ENCODE results near the gene GMPS.
"Not testable (repeated sequence)": the region's sequence is repeated elsewhere in the genome, so short reads cannot be mapped to it uniquely, and the experiment has no call there.

The GMPS gene

GRCh38 chr3:155946178-155946577 lies 75.7 kb downstream of the GMPS start:
- DNase-seq = no peak

- no peak for DNase-seq
Observed at GRCh38 chr3:155948476-155948875, 78.0 kb downstream of the GMPS start.

- DNase-seq = no peak
Observed at GRCh38 chr3:155949453-155950217, 79.2 kb downstream of the GMPS start.

GRCh38 chr3:155956508-155957411 lies 86.3 kb downstream of the GMPS start:
- no peak for DNase-seq

GRCh38 chr3:155957412-155957880 lies 87.0 kb downstream of the GMPS start:
- DNase-seq = no peak

- DNase-seq = no peak
Observed at GRCh38 chr3:155958676-155959075, 88.2 kb downstream of the GMPS start.

DNA sequence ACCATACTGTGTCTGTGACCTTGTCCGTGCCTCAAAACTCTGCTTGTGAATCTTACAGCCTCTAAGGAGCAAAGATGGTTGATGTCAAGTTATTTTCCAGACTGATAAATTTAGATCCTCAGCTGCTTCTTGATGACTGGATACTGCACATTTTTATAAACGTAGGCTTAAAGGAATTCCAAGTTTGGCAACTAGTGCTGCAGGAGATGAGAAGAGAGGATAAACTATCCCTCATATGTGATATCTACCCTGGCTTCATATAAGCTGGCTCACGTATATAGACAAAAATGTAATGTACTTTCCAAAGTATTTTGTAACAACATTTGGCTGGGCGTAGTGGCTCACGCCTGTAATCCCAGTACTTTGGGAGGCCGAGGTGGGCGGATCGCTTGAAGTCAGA lies 89.6 kb downstream of the GMPS start:
- DNase-seq = no peak

DNA sequence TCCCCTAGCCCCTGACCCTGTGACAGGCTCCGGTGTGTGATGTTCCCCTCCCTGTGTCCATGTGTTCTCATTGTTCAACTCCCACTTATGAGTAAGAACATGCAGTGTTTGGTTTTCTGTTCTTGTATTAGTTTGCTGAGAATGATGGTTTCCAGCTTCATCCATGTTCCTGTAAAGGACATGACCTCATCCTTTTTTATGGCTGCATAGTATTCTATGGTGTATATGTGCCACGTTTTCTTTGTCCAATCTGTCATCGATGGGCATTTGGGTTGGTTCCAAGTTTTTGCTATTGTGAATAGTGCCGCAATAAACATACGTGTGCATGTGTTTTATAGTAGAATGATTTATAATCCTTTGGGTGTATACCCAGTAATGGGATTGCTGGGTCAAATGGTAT lies 90.6 kb downstream of the GMPS start:
- DNase-seq = not testable (repeated sequence)

- no peak for DNase-seq
Observed at GRCh38 chr3:155963570-155963969, 93.1 kb downstream of the GMPS start.

- no peak for DNase-seq
Observed at GRCh38 chr3:155970398-155970797, 99.9 kb downstream of the GMPS start.

GRCh38 chr3:155972885-155973584 lies 102.6 kb downstream of the GMPS start:
- DNase-seq = no peak

GRCh38 chr3:155978324-155978723 lies 107.9 kb downstream of the GMPS start:
- DNase-seq = no peak

DNA sequence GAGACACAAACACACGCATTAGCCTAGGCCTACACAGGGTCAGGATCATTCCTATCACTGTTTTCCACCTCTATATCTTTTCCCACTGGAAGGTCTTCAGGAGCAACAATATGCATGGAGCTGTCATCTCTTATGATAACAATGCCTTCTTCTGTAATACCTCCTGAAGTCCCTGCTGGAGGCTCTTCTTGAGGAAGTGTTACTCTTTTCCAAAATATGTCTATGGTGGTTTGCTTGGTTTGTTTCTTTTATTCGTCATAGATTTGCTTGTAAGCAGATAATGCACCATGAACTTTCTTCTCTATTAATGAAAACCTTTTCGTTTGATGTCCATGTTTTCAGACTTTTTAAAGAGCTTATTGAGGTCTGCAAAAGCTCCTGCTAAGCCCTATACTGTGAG lies 109.3 kb downstream of the GMPS start:
- DNase-seq = no peak

DNA sequence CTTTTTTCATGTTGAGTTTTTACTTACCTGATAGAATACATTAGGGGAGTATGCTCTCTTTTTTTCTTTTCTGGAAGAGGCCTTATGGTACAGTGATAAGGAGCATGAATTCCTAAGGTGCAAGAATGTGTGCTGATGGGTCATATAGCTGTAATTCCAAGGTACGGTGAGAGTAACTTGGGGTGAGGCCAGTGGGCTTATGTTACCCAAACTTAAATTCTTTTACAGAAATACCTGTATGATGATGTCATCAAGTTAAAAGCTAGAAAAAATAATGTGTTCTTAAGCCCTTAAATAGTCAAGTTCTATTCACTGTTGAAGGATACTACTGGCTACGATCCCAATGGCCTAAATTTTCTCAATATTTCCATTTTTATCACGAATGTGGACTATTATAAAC lies 111.2 kb downstream of the GMPS start:
- no peak for DNase-seq

GRCh38 chr3:155983834-155984474 lies 113.5 kb downstream of the GMPS start:
- DNase-seq = no peak

DNA sequence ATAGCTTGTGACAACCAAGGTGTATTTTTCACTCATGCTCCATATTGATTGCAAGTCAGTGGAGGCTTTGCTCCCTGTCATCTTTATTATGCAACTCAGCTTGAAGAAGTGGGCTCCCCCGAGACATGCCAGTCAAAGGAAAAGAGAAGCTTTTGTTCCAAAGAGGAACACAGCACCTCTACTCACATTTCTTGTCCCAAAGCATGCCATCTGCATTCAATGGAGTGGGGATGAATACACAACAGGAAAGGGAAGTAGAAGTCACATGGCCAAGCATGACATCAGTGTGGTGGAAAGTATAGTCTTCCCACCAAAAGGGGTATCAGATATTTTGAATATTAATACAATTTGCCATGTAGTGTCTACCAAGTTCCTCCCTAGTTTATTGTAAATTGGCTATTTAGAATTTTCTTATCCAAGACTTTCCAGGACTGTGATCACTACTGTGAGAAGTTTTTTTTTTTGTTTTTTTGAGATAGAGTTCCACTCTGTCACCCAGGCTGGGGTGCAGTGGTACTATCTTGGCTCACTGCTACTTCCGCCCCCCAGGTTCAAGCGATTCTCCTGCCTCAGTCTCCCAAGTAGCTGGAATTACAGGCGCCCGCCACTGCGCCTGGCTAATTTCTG lies 114.5 kb downstream of the GMPS start:
- no peak for DNase-seq

DNA sequence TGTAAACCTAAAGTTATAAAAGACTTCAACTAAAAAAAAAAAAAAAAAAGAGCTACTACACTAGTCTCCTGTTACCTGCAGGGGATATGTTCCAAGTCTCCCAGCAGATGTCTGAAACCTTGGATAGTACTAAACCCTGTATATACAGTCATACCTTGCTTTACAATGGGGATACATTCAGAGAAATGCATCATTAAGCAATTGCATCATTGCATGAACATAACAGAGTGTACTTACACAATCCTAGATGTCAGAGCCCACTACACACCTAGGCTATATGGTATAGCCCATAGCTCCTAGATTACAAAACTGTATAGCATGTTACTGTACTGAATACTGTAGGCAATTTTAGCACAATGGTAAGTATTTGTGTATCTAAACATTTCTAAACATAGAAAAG lies 119.1 kb downstream of the GMPS start:
- DNase-seq = no peak

- no peak for DNase-seq
Observed at GRCh38 chr3:155991212-155991611, 120.8 kb downstream of the GMPS start.

DNA sequence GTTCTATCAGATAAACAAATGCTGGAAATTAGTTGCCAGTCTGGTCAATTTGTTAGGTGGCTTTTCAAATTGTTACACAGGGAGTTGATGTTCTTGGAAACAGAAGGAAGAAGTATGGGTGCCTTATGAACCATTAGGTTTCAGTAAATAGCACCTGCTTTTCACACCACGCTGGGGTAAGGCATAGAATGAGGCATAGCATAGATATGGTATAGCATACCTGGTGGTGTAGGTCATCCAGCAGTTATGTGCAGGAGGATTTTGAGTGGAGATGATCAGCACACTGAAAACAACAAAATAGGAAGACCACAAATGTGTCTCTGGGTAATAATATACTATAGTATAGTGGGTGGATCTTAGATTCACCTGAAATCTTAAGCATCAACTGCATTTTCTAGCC lies 121.4 kb downstream of the GMPS start:
- no peak for DNase-seq

Data from activated CD8-positive, alpha-beta memory T cell treated with anti-CD3 and anti-CD28 coated beads, Interleukin-2, amount 50 U/mL, for 48 hours (primary cell).